Colonic mucosa (tissue), 4 donors: ENCODE data around the gene MARS2. TPM values are rescaled to one million over a fixed set of nuclear protein-coding genes. Genes with fewer than 3 reads are reported as not detected.
"Not testable (repeated sequence)": the region's sequence is repeated elsewhere in the genome, so short reads cannot be mapped to it uniquely, and the experiment has no call there.

Experiments used
- DNase-seq: peaks from one replicate; pipeline ENCODE4 v3.0.0-alpha.2; 2020
- H3K27ac ChIP-seq: fragments of 200-600 bp; one replicate; pipeline ENCODE4 v1.8.0; 2021
- H3K27me3 ChIP-seq: fragments of 200-600 bp; one replicate; pipeline ENCODE4 v1.8.0; 2021
- H3K36me3 ChIP-seq: fragments of 200-600 bp; one replicate; pipeline ENCODE4 v1.8.0; 2021
- H3K4me1 ChIP-seq: fragments of 200-600 bp; one replicate; pipeline ENCODE4 v1.8.0; 2021; ENCODE audit warnings: mild to moderate bottlenecking
- H3K4me3 ChIP-seq: fragments of 200-600 bp; one replicate; pipeline ENCODE4 v1.8.0; 2021
- H3K9ac ChIP-seq, 2 donors: one replicate each; pipeline ENCODE4 v1.7.0; 2013; ENCODE audit warnings: control low read depth in 2 of 2, low read depth in 2 of 2, low read length in 2 of 2
- H3K9me3 ChIP-seq: fragments of 200-600 bp; one replicate; pipeline ENCODE4 v1.8.0; 2021
- intact Hi-C: fragments of 100-400 bp; cut with DNase I; formaldehyde crosslinking; loops from one replicate; pipeline ENCODE4 v1.14.1; 2022
- total RNA-seq, 2 donors: library from RNA; stranded (reverse); fragmentation: NEBNext Ultra II Directional in 1 of 2; extraction: Animal tissue kit (Norgen Biotek cat#: 25700) in 1 of 2; gene quantifications; one replicate each; pipeline ENCODE4 v1.2.1, GENCODE V29; 2021
- TF ChIP-seq, protein P1 (sequence below): fragments of 200-600 bp; IDR thresholded peaks from one replicate; pipeline ENCODE4 v1.8.0; 2022; ENCODE audit warnings: antibody characterized with exemption, mild to moderate bottlenecking
- donor health status: healthy.
- donor health status: DM: no; HTN: no; CAD: no.
- donor health status: DM: no; HTN: no; CAD: no.

Gene MARS2
- total RNA-seq, 2 donors from 2014 or later, result 8.3 to 17.0 TPM

DNA sequence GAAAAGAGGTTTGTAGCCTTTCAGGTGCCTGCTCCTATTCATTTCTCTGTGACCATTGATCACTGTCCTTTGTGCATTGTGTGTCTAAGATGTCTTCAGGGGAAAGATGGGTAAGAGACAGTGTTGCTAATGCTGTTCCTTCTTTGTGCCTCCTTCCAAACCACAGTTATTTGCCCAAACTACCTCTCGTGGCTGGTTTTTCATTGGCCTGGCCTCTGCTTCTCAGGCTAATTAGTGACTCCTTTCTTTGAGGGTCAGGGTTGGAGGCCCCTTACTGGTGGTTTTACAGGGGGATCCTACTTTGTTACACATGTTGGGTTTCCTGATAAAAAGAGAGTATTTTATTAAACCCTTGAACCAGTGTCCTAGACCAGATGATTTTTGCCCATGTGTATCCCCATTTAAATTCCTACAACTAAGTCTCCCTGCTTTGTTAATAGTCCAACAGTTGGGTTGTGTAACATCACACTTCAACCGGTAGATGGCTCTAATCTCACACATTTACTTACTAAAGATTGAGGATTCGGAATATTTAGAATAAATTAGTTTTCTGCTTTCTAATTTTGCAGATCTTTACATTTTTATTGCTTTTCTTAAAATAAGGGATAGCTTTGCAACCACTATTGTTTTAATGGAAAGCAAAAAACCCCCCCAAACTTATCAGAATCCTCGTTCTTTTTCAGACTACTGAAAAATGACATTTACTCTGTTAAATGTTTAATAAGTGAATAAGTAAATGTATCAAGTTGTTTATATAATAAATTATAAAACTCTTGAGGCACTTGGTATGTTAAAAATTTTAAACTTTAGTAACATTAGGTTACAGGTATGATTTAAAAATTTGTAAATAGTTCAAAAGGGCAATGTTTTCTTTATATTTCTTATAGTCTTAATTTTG lies 2.4 kb downstream of the MARS2 start:
- no peak overlapping the region for H3K4me3 ChIP-seq
- TF ChIP-seq, protein P1, sequence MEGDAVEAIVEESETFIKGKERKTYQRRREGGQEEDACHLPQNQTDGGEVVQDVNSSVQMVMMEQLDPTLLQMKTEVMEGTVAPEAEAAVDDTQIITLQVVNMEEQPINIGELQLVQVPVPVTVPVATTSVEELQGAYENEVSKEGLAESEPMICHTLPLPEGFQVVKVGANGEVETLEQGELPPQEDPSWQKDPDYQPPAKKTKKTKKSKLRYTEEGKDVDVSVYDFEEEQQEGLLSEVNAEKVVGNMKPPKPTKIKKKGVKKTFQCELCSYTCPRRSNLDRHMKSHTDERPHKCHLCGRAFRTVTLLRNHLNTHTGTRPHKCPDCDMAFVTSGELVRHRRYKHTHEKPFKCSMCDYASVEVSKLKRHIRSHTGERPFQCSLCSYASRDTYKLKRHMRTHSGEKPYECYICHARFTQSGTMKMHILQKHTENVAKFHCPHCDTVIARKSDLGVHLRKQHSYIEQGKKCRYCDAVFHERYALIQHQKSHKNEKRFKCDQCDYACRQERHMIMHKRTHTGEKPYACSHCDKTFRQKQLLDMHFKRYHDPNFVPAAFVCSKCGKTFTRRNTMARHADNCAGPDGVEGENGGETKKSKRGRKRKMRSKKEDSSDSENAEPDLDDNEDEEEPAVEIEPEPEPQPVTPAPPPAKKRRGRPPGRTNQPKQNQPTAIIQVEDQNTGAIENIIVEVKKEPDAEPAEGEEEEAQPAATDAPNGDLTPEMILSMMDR, result peak; percentile 77
- no peak for DNase-seq
- no peaks in the 10 kb centered on the region for H3K27me3 ChIP-seq
- H3K4me1 ChIP-seq, result peaks cover 5% of the 10 kb centered on the region
- intact Hi-C loops, result loop anchor here (5.0 to 10.0 kb wide), 2 partner anchors 70 to 193 kb away; partner anchors contain the start of gene MOB4
- peak overlapping the region in 1 of 2 donors; percentile 15 for H3K9ac ChIP-seq
- no peaks in the 10 kb centered on the region for H3K9me3 ChIP-seq
- no peak overlapping the region for H3K27ac ChIP-seq
- no peaks in the 10 kb centered on the region for H3K36me3 ChIP-seq

DNA sequence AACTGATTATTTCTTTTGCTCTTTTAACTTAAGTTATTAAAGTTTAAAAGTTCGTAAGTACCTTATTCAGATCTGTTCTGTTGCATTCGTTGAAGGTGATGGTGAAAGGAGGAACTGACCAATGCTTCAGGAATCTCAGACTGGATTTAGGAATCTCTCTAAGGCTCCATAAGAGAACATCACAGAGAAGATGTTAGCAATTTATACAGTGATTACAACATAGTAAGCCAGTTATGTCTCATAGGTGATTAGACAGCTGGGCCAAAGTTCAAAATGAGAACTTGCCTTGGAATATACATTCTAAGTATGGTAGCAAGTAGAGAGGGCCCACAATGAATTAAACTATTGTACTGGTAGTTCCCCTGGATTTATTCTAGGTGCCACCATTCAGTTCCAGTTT lies 3.2 kb downstream of the MARS2 start:
- TF ChIP-seq, protein P1, result no peak
- H3K27ac ChIP-seq, result no peak overlapping the region
- H3K36me3 ChIP-seq, result no peaks in the 10 kb centered on the region
- H3K27me3 ChIP-seq, result no peaks in the 10 kb centered on the region
- intact Hi-C loops, result loop anchor here (5.0 to 10.0 kb wide), 2 partner anchors 69 to 194 kb away; partner anchors contain the start of gene MOB4
- H3K4me3 ChIP-seq, result no peak overlapping the region
- H3K4me1 ChIP-seq, result peaks cover 5% of the 10 kb centered on the region
- DNase-seq, result no peak
- H3K9me3 ChIP-seq, result no peaks in the 10 kb centered on the region
- H3K9ac ChIP-seq, result peak overlapping the region in 1 of 2 donors; percentile 9

DNA sequence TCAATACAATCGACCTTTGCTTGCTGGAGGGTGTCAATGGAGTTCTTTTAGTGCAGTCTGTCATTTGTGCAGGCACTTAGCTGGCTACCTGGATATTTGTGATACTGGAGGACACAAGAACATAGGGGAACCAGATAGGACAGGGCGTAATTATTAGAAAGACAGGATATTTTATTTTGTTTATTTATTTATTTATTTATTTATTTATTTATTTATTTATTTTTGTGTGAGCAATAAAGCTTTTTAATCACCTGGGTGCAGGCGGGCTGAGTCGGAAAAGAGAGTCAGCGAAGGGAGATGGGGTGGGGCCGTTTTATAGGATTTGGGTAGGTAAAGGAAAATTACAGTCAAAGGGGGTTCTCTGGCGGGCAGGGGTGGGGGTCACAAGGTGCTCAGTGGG lies 4.0 kb downstream of the MARS2 start:
- not testable (repeated sequence) for H3K36me3 ChIP-seq, H3K9ac ChIP-seq, H3K4me1 ChIP-seq, DNase-seq, H3K27ac ChIP-seq, H3K4me3 ChIP-seq, H3K9me3 ChIP-seq, H3K27me3 ChIP-seq
- intact Hi-C loops, result loop anchor here (5.0 to 10.0 kb wide), 2 partner anchors 68 to 194 kb away; partner anchors contain the start of gene MOB4

DNA sequence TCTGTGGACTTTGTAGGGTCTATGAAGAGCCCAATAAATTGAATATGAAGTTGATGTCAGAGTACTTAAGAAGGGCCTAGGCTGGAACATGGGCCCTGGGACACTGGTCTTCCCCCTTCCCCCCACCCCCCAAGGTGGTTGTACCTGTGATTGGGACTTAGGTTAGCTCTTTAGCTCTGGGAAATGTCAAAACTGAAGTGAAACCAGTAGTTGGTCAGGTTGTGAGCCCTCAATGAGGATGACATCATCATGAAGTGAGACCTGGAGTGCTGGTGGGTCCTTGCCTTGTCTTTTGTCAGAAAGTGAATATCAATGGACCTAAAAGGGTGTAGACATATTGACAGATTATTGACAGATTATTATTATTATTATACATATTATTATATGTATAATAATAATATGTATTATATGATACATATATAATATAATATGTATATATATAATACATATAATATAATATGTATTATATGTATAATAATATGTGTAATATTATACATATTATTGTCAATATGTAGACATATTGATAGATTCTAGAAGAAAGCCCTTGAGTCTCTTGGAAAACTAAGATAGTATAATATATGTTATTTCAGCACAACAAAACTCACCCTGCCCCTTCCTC lies 5.4 kb downstream of the MARS2 start:
- Histone ChIP-seq H3K9ac (no peak overlapping the region), H3K9me3 (no peaks in the 10 kb centered on the region), H3K36me3 (no peaks in the 10 kb centered on the region), H3K4me3 (no peak overlapping the region), H3K27me3 (no peaks in the 10 kb centered on the region), H3K4me1 (peaks cover 5% of the 10 kb centered on the region), H3K27ac (no peak overlapping the region)
- no peak for DNase-seq
- intact Hi-C loops, result no loop called here
- TF ChIP-seq, protein P1, result no peak

DNA sequence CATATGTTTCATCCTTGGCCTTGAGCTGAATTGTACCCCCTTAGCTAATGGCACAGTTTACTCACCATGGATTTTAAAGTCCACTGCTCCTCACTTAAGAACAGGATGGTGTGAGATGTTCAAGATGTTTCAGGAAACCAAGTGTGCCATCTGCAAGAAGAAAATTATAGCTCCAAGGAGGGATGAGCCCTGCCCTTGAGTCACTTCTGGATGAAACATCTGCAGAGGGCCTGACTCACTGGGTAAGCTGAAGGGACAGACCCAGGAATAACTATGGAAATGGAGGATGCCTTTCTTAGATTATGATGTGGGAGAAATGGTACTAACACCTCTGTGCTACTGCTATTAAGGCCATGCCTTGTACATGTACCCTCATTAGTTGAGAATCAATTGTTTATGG lies 6.4 kb downstream of the MARS2 start:
- DNase-seq, result no peak
- Histone ChIP-seq H3K36me3 (no peaks in the 10 kb centered on the region), H3K4me1 (peaks cover 5% of the 10 kb centered on the region), H3K27me3 (no peaks in the 10 kb centered on the region), H3K9ac (no peak overlapping the region), H3K4me3 (no peak overlapping the region), H3K27ac (no peak overlapping the region), H3K9me3 (no peaks in the 10 kb centered on the region)
- intact Hi-C loops, result no loop called here
- TF ChIP-seq, protein P1, result no peak

DNA sequence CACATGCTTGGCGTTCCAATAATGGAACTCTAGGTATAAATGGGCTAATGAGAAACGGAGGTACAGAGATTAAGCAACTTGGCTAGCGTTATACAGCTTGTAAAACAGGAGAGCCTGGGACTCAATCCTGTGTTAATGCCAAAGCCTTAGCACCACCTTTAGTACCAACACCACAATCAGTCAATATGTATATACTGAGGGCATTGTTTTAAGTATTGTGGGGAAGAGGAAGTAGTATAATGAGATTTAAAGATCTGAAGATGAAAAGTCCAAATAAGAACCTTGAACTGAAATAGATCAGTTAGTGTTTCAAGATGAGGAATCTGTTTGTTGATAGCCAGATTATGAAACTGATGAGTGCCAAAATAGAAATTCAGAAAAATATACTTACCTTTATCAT lies 8.1 kb downstream of the MARS2 start:
- no peak for DNase-seq
- intact Hi-C loops, result no loop called here
- Histone ChIP-seq H3K27me3 (no peaks in the 10 kb centered on the region), H3K27ac (no peak overlapping the region), H3K9ac (no peak overlapping the region), H3K36me3 (no peaks in the 10 kb centered on the region), H3K4me3 (no peak overlapping the region), H3K4me1 (no peaks in the 10 kb centered on the region), H3K9me3 (no peaks in the 10 kb centered on the region)
- TF ChIP-seq, protein P1, result no peak
